GM19455 (cell line): ENCODE results near the gene POLG.
A peak's percentile ranks its signal among the peaks of the same experiment; 100 is the strongest.

Experiments
- ATAC-seq: cut with Tn5 transposase; IDR thresholded peaks from one replicate; pipeline ENCODE4 v1.9.1; 2021; ENCODE audit not compliant: unreplicated experiment

Gene POLG

GRCh38 chr15:89334510-89335297 lies at the start of gene POLG:
Gene POLG (minus strand): TSS chr15:89334824. CDS start chr15:89333754, 1,070 bp downstream.
- peak; percentile 85 for ATAC-seq

DNA sequence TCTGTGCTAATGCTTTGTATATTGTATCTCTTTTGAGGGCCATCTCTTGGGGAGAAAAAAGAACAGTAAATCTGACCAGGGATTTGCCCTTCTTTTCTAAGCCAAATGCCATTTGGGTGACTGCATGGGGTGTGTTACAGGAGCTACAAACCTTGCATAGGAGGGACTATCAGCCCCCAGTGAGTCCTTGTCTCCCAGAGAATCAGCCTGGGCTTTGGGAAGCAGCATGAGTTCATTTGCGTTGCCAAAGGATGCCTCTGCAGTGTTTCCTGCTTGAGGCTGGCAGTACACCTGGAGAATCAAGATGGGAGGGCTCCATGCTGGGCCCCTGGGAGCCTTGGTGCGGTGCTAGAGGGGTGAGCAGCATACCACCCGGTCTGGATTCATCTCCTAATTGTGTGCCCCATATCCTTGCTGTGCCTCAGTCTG lies 49.6 kb upstream of the POLG start:
- no peak for ATAC-seq

DNA sequence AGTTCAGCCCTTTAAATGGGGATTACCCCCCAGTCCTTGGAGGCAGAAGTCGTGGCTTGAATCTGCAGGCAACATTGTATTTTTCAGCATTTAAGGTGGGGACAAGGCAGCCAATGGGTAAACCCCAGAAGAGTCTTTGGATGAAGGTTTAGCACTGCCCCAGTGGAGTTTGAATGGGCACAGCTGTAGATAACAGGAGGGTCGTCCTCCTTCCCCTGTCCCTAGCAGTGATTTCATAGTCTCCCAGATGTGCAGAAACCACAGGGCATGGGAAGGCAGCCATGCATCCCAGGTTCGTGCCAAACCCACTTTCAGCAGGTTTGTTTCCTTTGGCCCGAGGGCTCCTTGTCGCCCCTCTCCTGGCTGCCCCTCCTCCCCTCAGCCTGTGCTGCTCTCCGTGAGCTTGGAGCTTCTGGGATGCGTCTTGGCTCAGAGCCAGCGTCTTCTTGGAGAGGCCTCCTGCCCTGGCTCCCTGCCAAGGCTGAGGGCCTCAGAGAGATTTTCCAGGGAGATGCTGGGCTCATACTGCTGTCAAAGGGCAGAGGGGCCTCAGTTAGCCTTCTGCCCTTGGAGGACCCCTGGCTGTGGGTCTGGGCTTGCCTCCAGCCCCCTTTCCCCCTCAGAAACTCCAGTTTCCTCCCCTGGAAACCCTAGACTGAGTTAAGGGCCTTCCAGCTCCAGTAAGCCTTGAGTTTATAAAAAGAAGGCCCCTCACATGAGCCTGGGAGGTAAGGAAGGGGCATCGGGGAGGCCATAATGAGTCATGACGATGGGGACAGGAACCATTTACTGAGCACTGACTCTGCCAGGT lies 48.9 kb upstream of the POLG start:
- no peak for ATAC-seq

- ATAC-seq, result no peak
These were observed 47.5 kb upstream of the POLG start for GRCh38 chr15:89381888-89382686.

- ATAC-seq, result no peak
These were observed 46.7 kb upstream of the POLG start for GRCh38 chr15:89381331-89381730.

- no peak for ATAC-seq
These were observed 45.2 kb upstream of the POLG start for GRCh38 chr15:89379818-89380217.

DNA sequence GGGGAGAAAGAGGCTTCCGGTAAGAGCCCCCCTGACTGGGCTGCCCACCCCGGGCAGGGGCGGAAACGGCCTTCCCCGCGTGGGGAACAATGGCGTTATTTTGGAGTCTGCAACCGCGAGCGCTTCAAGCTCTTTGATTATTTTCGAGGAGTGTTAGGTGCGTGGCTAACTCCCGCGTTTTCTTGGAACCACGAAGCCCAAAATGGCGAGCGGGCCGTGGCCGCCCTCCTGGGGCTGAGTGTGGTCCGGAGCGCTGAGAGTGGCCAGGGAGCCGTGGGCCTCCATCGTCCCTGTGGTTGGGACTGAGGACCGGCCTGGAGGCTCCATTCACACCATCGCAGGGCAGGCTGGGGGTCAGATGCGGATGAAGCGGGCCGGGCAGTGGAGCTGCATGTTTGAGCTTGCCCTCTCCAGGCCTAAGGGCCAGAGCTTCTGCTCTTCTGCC lies 44.6 kb upstream of the POLG start:
- no peak for ATAC-seq

GRCh38 chr15:89378296-89379151 lies 43.9 kb upstream of the POLG start:
- no peak for ATAC-seq

- ATAC-seq, result no peak
These were observed 43.2 kb upstream of the POLG start for GRCh38 chr15:89377842-89378295.

DNA sequence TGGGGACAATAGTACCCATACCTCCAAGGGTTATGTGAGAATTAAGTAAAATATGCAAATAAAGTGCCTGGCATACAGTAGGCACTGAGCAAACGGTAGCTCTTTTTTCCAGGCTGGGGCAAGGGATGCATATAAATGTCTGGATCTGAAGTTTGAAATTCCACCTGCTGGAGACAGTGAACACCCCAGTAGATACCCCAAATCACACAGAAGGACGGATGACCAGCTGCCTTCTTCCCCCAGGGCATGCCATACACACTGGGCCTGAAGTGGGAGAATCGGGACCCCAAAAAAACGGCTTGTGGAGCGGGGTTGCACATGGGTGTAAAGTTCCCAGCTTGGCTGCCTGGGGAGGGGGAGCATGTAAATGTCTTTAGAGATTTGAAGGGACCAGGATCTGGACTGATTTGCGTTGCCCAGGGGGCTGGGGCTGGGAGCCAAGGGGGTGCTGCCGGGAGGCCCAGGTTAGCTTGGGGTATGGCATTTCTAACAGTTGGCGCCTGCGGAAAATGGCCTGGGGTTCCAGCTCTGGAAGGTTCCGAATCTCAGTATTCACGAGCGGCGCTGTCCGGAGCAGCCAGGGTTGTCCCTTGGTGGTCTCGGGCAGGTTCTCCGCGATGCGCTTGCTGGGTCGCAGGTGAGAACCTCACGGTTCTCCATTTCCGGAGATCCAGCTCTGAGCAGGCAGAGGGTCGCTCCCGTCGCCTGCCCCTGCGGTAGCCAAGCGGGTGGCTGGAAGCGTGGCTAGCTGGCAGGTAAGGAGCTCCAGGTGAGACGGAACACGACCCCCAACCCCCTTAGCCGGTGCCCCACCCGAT lies 42.6 kb upstream of the POLG start:
- ATAC-seq, result no peak

- no peak for ATAC-seq
These were observed 41.8 kb upstream of the POLG start for GRCh38 chr15:89376388-89376787.

GRCh38 chr15:89375093-89376005 lies 40.7 kb upstream of the POLG start:
- no peak for ATAC-seq

- ATAC-seq, result no peak
These were observed 39.7 kb upstream of the POLG start for GRCh38 chr15:89374086-89374981.

DNA sequence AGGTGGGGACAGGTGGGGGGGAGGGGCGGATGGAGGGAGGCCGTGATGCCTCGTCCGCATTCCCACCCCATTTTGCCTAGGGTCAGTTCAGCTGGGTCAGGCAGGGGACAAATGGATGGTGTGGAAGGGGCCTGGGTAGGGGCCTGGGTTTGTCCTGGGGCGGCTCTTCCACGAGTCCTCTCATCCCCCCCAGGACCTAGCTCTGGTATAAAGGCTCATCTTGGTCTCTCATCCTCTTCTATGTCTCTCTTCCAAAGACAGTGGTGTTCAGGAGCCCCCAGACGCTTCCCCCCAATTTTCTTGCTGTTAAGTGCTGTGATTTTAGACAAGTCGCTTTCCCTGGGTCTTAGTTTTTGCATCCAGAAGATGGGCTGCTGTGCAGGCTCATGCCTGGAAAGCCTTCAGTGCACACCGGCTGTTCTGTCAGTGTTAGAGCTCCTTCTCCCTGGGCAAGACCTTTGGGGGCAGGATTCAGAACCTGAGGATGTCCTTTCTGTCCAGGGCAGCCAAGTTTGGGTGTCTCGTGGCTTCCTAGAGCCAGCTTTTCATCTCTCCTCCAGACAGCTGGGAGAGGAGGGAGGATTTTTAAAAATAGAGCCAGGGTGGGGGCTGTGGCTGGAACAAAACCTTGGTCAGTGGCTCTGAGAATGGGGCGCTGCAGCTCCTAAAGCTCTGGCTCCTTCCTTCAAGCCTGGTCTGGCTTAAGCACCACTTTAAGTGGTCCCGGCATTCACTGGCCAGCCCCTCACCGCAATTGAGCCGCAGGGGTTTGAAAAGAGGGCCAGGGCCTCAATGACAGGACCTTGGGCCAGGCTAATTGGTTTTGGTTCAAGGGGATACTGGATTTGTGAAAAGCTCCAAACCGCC lies 37.7 kb upstream of the POLG start:
- ATAC-seq, result no peak

DNA sequence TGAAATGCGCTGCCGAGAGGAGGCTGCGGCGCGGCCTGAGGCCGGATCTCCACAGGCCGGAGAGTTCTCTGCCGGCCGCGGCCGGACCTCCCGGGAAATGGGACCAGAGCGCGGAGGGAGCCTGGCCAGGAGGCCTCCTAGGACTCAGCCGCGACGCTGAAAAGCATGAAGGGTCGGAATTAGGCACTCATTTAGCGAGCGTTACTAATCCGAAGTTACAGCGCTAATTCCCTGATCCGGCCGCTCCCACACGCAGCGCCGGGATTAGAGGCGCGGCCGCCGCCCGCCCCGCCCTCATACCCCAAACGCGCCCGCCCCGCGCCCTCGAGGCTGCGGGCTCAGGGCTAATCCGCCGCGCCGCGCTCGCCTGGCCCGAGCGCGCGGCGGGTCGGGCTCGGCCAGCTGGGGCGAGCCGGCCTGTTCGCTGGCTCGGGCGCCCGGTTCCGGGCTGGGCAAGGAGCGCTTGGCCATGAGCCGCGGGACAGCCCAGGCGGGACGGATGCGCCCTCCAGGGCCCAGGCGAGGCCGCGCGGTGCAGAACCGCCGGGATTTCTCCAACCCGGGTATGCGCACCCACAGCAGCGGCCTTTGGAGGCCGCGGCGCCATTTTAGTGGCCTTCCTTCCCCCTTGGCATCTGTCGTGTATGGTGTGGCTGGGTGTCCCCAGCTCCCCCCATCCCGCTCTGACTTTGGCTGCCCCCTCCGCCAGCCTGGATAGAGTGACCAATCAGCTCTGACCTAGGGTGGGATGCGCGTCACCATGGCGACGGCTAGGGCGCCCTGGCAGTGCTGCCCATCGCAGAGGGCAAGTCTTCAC lies 36.8 kb upstream of the POLG start:
- no peak for ATAC-seq

DNA sequence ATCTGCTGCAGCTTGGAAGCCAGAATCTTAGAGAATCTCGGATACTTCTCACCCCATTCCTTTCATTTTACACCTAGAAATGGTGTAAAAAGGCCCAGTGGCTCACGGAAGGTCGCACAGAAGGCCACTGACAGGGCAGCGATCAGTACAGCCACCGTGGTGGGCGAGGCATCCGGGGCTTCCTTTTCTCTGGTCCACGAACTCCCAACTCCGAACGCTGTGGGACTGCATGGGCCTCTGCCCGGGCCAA lies 36.3 kb upstream of the POLG start:
- ATAC-seq, result no peak
